NCI-H2029 (cell line): Measurements from ENCODE around the gene TTC7B.
"Not testable (repeated sequence)": the region's sequence is repeated elsewhere in the genome, so short reads cannot be mapped to it uniquely, and the experiment has no call there.

Experiments used
- DNase-seq: peaks from one replicate; lab custom pipeline; 2025; lab: John Stamatoyannopoulos, UW

The TTC7B gene

DNA sequence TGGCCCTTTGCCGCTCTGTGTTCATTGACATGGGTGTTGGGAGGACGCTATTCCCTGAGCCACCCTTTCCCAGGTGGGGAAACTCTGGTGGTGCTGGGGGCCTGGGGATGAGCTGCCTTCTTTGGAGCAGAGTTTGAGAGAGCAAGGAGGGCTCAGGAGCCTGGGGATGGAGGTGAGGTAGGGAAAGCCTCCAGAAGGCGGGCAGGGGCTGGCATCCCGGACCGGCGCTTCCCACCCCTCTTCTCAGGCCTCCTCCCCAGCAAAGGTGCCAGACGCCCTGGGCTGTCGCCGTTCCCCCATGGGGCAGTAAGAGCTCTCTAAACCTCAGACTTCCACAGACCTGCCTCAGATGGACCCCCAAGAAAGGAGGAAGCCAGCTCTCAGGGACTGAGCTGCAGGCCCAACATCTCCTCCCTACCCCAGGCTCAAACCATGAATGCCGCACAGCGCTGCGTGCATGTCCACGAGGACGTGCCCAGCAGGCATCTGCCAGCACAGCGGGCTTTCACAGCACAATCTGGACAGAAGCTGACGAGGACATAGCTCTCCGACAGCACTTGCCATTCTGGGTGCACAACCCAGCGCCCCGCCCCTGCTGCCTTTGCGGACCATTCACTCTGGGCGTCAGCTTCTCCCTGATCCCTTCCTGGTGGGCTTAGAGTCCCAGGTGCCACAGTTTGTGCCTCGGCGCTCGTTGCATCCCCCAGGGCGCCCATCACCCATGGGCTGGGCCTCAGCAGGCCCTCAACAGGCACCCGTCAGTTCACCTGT, 14.9 kb upstream of the TTC7B start:
- DNase-seq = no peak

DNA sequence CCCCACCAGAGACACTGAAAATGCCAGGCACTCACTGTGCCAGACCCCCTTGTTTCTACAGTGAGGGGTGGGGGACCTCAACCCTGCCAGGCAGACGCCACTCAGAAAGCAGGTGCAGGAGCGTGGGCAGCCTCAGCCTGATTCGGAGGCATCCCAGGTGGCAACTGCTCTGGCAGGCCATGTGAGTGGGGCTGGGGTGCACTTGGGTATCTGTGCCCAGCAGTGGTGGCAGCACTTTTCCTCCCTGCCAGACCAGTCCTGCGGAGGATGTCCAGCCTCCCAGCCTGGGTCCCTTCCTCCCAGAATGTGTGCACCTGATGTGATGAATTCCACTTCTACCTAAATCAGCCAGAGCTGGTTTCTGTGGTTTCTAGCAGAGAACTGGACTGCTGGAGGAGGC, 13.4 kb upstream of the TTC7B start:
- DNase-seq = no peak

GRCh38 chr14:90828642-90829487, 12.6 kb upstream of the TTC7B start:
- no peak for DNase-seq

- peak; percentile 69 for DNase-seq
These were observed 11.8 kb upstream of the TTC7B start for GRCh38 chr14:90827919-90828610.

GRCh38 chr14:90823542-90823941, 7.3 kb upstream of the TTC7B start:
- not testable (repeated sequence) for DNase-seq

GRCh38 chr14:90820958-90821357, 4.7 kb upstream of the TTC7B start:
- DNase-seq = no peak

DNA sequence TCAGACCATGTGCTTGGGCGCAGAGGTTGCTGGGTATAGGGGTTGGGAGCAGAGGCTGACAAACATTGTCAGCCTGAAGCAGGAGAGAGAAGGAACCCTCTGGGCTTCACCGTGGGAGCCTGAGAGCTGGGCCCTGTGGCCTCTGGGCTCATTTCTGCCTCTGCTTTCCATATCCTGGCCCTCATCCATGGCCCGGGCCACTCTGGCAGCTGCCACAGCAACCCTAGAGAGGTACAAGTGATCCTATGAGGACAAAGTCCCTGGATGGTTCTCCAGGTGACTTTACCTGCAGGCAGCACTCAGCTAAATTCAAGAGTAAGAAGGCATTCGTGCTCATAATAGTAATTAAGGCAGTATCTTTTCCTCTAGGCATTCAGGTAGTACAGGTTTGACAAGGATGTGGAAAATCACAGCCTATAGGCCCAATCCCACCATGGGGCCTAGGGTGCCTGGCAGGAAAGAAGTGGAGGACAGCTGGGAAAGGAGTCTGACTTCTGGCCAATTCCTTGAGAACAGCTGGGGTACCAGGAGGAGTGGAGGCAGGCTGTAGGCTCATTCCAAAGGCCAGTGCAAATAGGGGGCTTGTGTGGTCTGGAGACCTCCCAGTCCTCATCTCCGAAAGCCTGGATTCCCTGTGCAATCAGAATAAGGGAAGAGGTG, 3.6 kb upstream of the TTC7B start:
- DNase-seq = no peak

DNA sequence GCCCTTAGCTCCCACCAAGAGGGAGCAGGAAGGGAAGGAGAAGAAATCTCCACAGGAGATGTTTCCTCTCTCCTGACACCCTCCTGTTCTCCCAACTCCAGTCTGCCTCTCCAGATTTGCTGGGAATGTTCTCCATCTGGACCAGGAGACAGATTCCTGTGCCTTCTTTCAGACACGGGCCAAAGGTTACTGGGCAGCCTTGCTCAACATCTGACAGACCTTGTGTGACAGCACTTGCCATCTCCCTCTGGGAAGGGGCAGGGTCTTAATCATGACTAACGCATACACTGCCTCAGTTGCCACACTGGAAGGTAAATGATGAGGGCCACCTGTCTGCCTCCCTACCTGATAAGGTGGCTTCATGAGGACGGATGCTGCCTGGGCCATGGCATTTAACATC, 2.5 kb upstream of the TTC7B start:
- no peak for DNase-seq

DNA sequence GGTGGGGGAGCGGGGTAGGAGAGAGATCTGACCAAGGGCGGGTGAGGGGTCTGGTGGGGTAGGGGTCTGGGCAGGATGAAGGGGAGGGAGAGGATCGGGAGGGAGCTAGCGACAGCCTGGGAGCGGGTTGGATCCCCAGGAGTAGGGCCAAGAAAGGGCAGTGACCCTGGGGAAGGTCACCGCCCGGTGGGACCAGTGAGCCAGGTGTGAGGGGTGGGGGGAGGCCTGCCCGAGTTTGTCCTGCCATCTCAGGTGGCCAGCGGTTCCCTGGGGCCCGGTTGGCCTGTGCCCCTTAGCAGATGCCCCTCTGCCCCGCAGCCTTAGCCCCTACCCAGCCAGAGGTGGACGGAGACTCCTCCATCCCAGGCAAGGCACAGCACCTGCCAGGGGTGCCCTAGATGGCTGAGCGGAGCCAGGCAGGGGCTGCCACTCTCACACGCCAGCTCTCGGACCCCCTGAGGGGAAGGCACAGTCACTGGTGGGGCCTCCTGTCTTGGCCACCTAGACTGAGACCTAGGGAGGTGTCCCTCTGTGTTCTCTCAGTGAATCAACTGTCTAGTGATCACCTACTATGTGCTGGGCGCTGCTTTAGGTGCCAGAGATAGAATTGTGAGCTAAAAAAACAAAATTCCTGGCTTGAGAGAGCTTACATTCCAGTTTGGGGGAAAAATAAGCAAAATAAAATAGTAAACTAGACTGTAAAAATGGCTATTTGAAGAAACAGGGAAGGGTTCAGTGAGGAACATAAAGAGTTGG, 629 bp upstream of the TTC7B start:
- no peak for DNase-seq

DNA sequence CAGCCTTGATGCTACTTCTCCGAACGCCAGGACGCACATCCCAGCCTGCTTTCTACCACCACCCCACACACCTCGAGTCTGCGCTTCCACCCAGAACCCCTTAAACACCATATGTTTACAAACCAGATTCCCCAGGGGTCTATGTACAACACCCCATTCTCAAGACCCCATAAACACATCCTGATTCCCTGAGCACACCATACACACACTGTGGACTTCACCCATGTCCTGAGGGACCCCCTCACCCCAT, 733 bp downstream of the TTC7B start:
- DNase-seq = no peak

DNA sequence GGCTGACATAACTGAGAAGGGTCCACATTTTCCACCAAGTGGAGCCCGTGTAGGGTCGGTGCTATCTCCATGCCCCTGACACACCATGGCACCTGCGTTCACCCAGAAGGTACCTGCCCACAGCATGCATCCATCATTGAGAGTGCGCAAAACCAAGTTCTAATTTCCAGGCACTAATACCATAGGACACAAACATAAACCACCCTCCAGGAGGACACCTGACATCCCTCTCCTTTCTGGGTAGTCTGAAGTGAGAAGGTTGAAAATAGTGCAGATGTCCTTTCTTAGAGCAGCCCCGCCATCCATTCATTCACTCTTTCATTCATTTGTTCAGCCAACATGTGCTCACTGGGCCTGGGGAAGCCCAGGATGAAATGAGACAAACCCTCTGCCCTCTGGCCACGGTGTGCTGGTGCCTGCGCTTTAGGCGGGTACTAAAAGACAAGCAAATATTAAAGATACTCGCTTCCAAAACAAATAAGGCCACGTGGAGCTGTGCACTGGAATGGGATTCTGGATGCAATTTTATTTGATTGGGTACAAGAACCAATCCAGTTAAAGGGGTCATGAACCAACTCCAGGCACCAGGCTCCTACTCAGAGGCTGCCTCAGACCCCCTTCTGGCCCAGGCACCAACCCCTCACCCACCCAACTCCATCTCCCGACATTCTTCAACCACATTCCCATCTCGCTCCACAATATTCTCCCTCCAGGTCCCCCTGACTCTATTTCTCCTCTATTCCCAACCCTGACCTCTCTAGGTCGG, 1.2 kb downstream of the TTC7B start:
- DNase-seq = no peak

DNA sequence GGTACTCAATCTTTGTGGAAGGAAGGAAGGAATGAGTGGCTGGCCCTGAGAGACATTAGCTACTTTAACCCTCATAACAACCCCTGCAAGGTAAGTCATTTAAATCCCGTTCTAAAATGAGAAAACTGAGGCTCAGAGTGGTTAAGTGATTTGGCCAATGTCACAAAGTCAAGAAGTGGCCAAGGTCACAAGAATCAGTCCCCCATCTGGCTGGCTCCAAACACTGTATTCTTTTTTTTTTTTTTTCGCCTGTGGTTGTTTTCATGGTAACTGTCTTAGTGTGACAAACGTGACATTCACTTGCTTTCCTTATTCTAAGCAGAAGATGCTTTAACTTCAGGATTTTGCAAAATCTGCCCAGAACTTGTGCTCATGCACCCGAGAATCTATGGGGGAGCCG, 2.8 kb downstream of the TTC7B start:
- no peak for DNase-seq

DNA sequence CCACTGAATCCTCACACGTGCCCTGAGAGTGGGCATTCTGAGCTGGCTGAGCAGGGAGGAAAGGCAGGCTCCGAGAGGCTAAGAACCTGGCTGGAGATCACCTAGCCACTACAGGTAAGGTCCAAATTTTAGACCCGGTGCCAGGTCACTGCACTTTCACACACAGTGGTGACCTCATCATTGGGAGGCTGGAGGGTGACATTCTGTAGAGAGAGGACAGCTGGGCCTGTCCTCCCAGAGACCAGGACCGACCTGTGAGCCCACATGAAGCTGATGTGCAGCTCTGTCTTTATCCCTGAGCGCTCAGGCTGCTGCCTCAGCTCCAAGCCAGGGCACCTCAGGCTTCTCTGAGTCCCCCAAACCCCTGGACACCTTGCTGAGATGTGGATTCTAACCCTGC, 4.1 kb downstream of the TTC7B start:
- no peak for DNase-seq

- no peak for DNase-seq
These were observed 4.6 kb downstream of the TTC7B start for GRCh38 chr14:90811641-90812040.

GRCh38 chr14:90810806-90811205, 5.4 kb downstream of the TTC7B start:
- DNase-seq = no peak

GRCh38 chr14:90809530-90810312, 6.5 kb downstream of the TTC7B start:
- DNase-seq = no peak

- no peak for DNase-seq
These were observed 7.3 kb downstream of the TTC7B start for GRCh38 chr14:90808759-90809529.

- DNase-seq = no peak
These were observed 9.2 kb downstream of the TTC7B start for GRCh38 chr14:90807060-90807459.
